GM10266 (cell line): ENCODE measurements around the gene ABCC10.

Experiments
- DNase-seq: peaks from one replicate; pipeline ENCODE4 v3.0.0; 2012; ENCODE audit errors: extremely low spot score
- CTCF ChIP-seq: IDR thresholded peaks from 2 replicates; pipeline ENCODE4 v1.5.1; 2012; ENCODE audit warnings: mild to moderate bottlenecking, low read depth; ENCODE audit not compliant: control insufficient read depth, insufficient read depth; ENCODE audit errors: missing control alignments

Gene ABCC10

GRCh38 chr6:43432009-43432945 is 4.9 kb downstream of the ABCC10 start:
- DNase-seq = no peak
- TF ChIP-seq CTCF = no peak

GRCh38 chr6:43433148-43433547 is 5.8 kb downstream of the ABCC10 start:
- no peak for TF ChIP-seq CTCF
- DNase-seq = no peak

GRCh38 chr6:43434001-43434840 is 6.9 kb downstream of the ABCC10 start:
- no peak for DNase-seq
- no peak for TF ChIP-seq CTCF

- DNase-seq = no peak
- no peak for TF ChIP-seq CTCF
These were observed 7.6 kb downstream of the ABCC10 start for GRCh38 chr6:43434943-43435342.

GRCh38 chr6:43435682-43436437 is 8.5 kb downstream of the ABCC10 start:
- DNase-seq = no peak
- no peak for TF ChIP-seq CTCF

GRCh38 chr6:43436577-43437282 is 9.4 kb downstream of the ABCC10 start:
- no peak for DNase-seq
- no peak for TF ChIP-seq CTCF
